AG04449 (cell line): ENCODE measurements around the gene TXLNG.
A peak's percentile ranks its signal among the peaks of the same experiment; 100 is the strongest.
"Not testable (repeated sequence)": the region's sequence is repeated elsewhere in the genome, so short reads cannot be mapped to it uniquely, and the experiment has no call there.

Experiments
- CTCF ChIA-PET: fragments of 350-600 bp; formaldehyde crosslinking; extraction: SDS; loops from one replicate; lab custom pipeline; 2021; ENCODE audit warnings: antibody characterized with exemption; lab: Yijun Ruan, JAX
- POLR2A ChIA-PET: fragments of 400-600, 350-600 bp; formaldehyde crosslinking; extraction: SDS; loops from one replicate; lab custom pipeline; 2020; ENCODE audit warnings: antibody characterized with exemption, inconsistent platforms; lab: Yijun Ruan, JAX
- DNase-seq: peaks from one replicate; pipeline ENCODE4 v3.0.0-alpha.2; 2010; ENCODE audit warnings: low read depth, low spot score
- H3K4me3 ChIP-seq: 2 replicates; pipeline ENCODE4 v1.5.1; 2011; ENCODE audit warnings: low read depth, mild to moderate bottlenecking, control low read depth, low read length
- CTCF ChIP-seq: IDR thresholded peaks from one replicate; pipeline ENCODE4 v1.5.1; 2011; ENCODE audit warnings: mild to moderate bottlenecking, moderate library complexity, low read length, control low read depth, inconsistent platforms; ENCODE audit not compliant: insufficient read depth; ENCODE audit errors: missing control alignments

TXLNG gene

DNA sequence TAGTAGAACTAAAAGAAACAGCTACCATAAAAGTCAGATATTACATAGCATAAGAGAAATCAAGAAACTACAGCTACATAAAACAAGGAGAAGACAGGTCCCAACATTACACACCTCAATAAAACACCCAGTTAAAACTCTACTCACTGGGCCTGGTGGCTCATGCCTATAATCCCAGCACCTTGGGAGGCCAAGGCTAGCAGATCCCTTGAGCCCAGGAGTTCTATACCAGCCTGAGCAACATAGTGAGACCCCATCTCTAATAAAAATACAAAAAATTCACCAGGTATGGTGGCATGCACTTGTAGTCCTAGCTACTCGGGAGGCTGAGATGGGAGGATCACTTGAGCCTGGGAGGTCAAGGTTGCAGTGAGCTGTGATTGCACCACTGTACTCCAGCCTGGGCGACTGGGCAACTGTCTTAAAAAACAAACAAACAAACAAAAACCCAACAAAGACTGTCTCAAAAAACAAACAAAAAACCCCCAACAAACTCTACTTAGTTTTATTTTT is 15.2 kb upstream of the TXLNG start:
- POLR2A ChIA-PET: interaction anchor here (1.0 kb wide), 1 partner anchor 12 kb away, joined by 3 read pairs; no protein-coding TSS in a partner anchor
- CTCF ChIA-PET: no interaction called here
- no peak for TF ChIP-seq CTCF
- DNase-seq: no peak
- H3K4me3 ChIP-seq: no peak overlapping the region

GRCh38 chrX:16771483-16772398 is 14.5 kb upstream of the TXLNG start:
- DNase-seq: peak; percentile 12
- no peak overlapping the region for H3K4me3 ChIP-seq
- ChIA-PET POLR2A (interaction anchor here (1.0 kb wide), 1 partner anchor 11 kb away, joined by 3 read pairs; no protein-coding TSS in a partner anchor), CTCF (no interaction called here)
- no peak for TF ChIP-seq CTCF

DNA sequence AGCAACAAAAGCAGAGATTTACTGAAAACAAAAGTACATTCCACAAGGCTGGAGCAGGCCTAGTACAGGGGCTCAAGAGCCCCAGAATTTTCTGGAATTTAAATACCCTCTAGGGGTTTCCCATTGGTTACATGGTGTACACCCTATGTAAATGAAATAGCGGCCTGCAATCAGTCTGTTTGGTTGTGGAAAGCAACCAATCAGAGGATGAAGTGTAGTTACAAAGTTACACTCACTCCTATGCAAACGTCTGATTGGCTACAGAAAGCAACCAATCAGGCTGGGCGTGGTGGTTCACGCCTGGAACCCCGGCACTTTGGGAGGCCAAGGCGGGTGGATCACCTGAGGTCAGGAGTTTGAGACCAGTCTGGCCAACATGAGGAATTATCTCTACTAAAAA is 13.8 kb upstream of the TXLNG start:
- POLR2A ChIA-PET: no interaction called here
- no peak for DNase-seq
- no peak overlapping the region for H3K4me3 ChIP-seq
- TF ChIP-seq CTCF: no peak
- CTCF ChIA-PET: no interaction called here

DNA sequence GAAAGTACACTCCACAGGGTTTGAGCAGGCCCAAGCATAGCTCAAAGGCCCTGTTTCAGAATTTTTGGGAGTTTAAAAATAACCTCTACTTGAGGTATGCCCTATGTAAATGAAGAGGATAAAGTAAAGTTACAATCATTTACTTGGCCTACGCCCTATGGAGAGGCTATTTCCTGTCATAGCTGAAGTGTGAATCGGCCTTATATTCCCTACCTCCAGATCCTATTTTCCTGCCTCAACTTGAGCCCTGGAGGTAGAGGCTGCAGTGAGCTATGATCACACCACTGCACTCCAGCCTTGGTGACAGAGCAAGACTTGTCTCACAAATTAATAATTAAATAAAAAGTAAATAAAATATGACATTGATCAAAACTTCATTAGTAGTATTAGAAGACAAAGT is 11.5 kb upstream of the TXLNG start:
- no peak overlapping the region for H3K4me3 ChIP-seq
- ChIA-PET POLR2A (no interaction called here), CTCF (no interaction called here)
- DNase-seq: no peak
- no peak for TF ChIP-seq CTCF

DNA sequence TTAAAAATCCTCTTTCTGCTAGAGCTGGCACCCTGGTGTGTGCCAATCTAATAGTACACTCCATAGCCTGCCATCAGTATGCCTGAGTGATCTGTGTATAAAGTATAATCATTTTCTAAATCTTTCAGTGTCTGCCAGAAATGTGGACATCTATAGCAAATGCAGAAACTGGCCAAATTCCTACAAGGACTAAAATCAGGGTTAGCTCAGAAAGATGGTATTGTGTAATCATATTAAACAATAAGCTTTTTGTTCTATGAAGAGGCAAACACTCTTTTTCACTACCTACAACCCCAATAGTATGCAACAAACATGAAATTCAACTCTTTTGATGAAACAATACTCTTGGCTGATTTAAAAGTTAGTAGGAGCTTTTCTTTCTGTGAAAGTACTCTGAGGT is 7.7 kb upstream of the TXLNG start:
- ChIA-PET POLR2A (no interaction called here), CTCF (no interaction called here)
- DNase-seq: no peak
- TF ChIP-seq CTCF: no peak
- no peak overlapping the region for H3K4me3 ChIP-seq

GRCh38 chrX:16778993-16779392 is 7.3 kb upstream of the TXLNG start:
- POLR2A ChIA-PET: no interaction called here
- DNase-seq: no peak
- no peak overlapping the region for H3K4me3 ChIP-seq
- TF ChIP-seq CTCF: no peak
- CTCF ChIA-PET: no interaction called here

GRCh38 chrX:16779815-16780214 is 6.5 kb upstream of the TXLNG start:
- DNase-seq, POLR2A ChIA-PET, H3K4me3 ChIP-seq, CTCF ChIA-PET: not testable (repeated sequence)
